Measurements from ENCODE around the gene LGALS3BP.

DNA sequence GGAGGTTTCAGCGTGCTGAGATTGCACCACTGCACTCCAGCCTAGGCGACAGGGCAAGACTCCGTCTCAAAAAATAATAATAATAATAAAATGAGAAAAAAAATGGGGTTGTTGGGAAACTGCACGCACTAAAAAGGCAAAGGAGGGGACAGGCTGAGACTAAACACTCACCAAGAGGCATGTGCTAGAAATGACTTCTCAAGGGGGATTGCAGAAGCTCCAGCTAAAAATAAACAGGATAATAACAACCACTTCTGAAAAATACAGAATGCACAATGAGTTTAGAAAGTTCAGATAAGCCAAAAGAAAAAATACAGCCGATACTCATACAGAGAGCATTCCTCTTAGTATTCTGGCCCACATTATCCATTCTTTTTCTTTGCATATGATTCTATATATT is 39.5 kb downstream of the LGALS3BP start:
- TF ChIP-seq CTCF (IDR thresholded peaks at IDR 0.05; ENCODE audit: low read length) (no peak), EZH2 (IDR thresholded peaks at IDR 0.05; ENCODE audit: borderline replicate concordance, low read length) (no peak)

Measured in OCI-LY1 (cell line).